ENCODE results near the gene C19orf12. TPM values are rescaled to one million over a fixed set of nuclear protein-coding genes. Genes with fewer than 3 reads are reported as not detected.

Gene C19orf12
- total RNA-seq, 1 donor from 2014 or later, result 26.9 TPM

DNA sequence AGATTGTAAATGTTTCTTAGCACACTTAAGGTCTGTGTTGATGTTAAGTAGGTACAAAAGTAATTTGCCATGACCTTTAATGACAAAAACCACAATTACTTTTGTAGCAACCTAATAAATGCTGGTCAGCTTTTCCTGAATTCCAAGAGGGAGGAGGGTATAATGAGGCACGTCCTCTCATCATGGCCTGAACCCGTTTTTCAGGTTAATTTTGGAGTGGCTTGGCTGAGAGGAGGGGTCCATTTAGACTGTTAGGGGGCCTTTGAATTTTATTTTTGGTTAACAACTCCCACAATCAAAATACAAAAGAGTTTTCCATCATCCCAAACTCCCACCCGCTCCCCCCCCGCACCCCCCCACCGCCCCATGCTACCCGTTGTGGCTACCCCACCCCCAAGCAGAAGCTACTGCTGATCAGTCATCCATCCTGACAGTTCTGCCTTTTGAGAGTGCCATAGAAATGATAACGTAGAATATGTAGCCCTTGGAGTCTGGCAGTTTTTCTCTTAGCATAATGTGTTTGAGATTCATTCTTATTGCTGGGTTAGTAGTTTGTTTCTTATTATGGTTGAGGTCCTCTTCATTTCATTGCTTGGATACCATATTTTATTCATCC, 64.2 kb downstream of the C19orf12 start:
- H3K4me3 Mint-ChIP-seq, result no peak overlapping the region
- H3K9me3 Mint-ChIP-seq, result peaks cover 8% of the 10 kb centered on the region
- no peak for DNase-seq (ENCODE audit: low spot score in 2 of 2, unreplicated experiment in 2 of 2)
- H3K27me3 Mint-ChIP-seq (ENCODE audit: low read depth), result peaks cover 25% of the 10 kb centered on the region
- H3K27ac Mint-ChIP-seq, result no peak overlapping the region
- H3K36me3 Mint-ChIP-seq, result no peaks in the 10 kb centered on the region
- no peak for TF ChIP-seq CTCF (IDR thresholded peaks at IDR 0.05; ENCODE audit: unreplicated experiment)
- peaks cover 10% of the 10 kb centered on the region for H3K4me1 Mint-ChIP-seq

Other genes with a start within 250 kb of the C19orf12 start
- gene VSTM2B, start 189.3 kb downstream of the C19orf12 start, total RNA-seq, result not detected in 3 replicates
- 39.7 to 46.2 TPM (median 39.9 TPM) in 3 replicates for gene POP4, start 109.0 kb downstream of the C19orf12 start, total RNA-seq
- gene PLEKHF1, start 49.8 kb downstream of the C19orf12 start, total RNA-seq, result 0.47 to 0.92 TPM (median 0.64 TPM) in 3 replicates
- gene CCNE1, start 96.7 kb upstream of the C19orf12 start, total RNA-seq, result 13.7 to 14.9 TPM (median 14.7 TPM) in 3 replicates
- 61.7 to 65.5 TPM (median 63.6 TPM) in 3 replicates for gene URI1, start 227.0 kb upstream of the C19orf12 start, total RNA-seq